Mucosa of rectum (tissue), 2 donors: ENCODE results near the gene DYNC1I2.
"Not testable (repeated sequence)": the region's sequence is repeated elsewhere in the genome, so short reads cannot be mapped to it uniquely, and the experiment has no call there.

Experiments
- H3K27ac ChIP-seq, 2 donors: one replicate each; pipeline ENCODE4 v1.7.0; 2013; ENCODE audit warnings: inconsistent platforms in 2 of 2, low read depth in 2 of 2, low read length in 2 of 2
- H3K27me3 ChIP-seq, 2 donors: one replicate each; pipeline ENCODE4 v1.7.0; 2013; ENCODE audit warnings: low read length in 2 of 2; ENCODE audit not compliant: control insufficient read depth in 2 of 2, insufficient read depth in 2 of 2
- H3K36me3 ChIP-seq, 2 donors: one replicate each; pipeline ENCODE4 v1.7.0; 2013; ENCODE audit warnings: low read length in 2 of 2; ENCODE audit not compliant: control insufficient read depth in 2 of 2, insufficient read depth in 2 of 2
- H3K4me1 ChIP-seq, 2 donors: one replicate each; pipeline ENCODE4 v1.7.0; 2013; ENCODE audit warnings: low read length in 2 of 2, mild to moderate bottlenecking in 1 of 2; ENCODE audit not compliant: control insufficient read depth in 2 of 2, insufficient read depth in 2 of 2
- H3K4me3 ChIP-seq, 2 donors: one replicate each; pipeline ENCODE4 v1.7.0; 2013; ENCODE audit warnings: low read length in 2 of 2
- H3K9ac ChIP-seq, 2 donors: one replicate each; pipeline ENCODE4 v1.7.0; 2013; ENCODE audit warnings: low read length in 2 of 2, low read depth in 1 of 2, mild to moderate bottlenecking in 1 of 2
- H3K9me3 ChIP-seq, 2 donors: one replicate each; pipeline ENCODE4 v1.7.0; 2013; ENCODE audit warnings: low read length in 2 of 2; ENCODE audit not compliant: control insufficient read depth in 2 of 2
- donor health status: healthy.
- donor health status: Normal muscosa, but diverticular disease.

Gene DYNC1I2

GRCh38 chr2:171741189-171741588, 53.9 kb downstream of the DYNC1I2 start:
- H3K4me3 ChIP-seq: no peak overlapping the region
- H3K27ac ChIP-seq: no peak overlapping the region
- no peaks in the 10 kb centered on the region for H3K4me1 ChIP-seq
- no peaks in the 10 kb centered on the region for H3K9me3 ChIP-seq
- no peaks in the 10 kb centered on the region for H3K27me3 ChIP-seq
- no peak overlapping the region for H3K9ac ChIP-seq
- H3K36me3 ChIP-seq: peaks cover 38 to 44% of the 10 kb centered on the region in 2 donors

GRCh38 chr2:171742760-171743159, 55.5 kb downstream of the DYNC1I2 start:
- no peak overlapping the region for H3K27ac ChIP-seq
- H3K4me3 ChIP-seq: no peak overlapping the region
- no peaks in the 10 kb centered on the region for H3K4me1 ChIP-seq
- H3K9ac ChIP-seq: no peak overlapping the region
- H3K27me3 ChIP-seq: no peaks in the 10 kb centered on the region
- H3K9me3 ChIP-seq: no peaks in the 10 kb centered on the region
- H3K36me3 ChIP-seq: peaks cover 41 to 44% of the 10 kb centered on the region in 2 donors

- no peaks in the 10 kb centered on the region for H3K4me1 ChIP-seq
- no peaks in the 10 kb centered on the region for H3K27me3 ChIP-seq
- H3K9ac ChIP-seq: no peak overlapping the region
- no peak overlapping the region for H3K4me3 ChIP-seq
- H3K9me3 ChIP-seq: no peaks in the 10 kb centered on the region
- peaks cover 39 to 45% of the 10 kb centered on the region in 2 donors for H3K36me3 ChIP-seq
- H3K27ac ChIP-seq: no peak overlapping the region
These were observed 57.9 kb downstream of the DYNC1I2 start for GRCh38 chr2:171745141-171745540.

DNA sequence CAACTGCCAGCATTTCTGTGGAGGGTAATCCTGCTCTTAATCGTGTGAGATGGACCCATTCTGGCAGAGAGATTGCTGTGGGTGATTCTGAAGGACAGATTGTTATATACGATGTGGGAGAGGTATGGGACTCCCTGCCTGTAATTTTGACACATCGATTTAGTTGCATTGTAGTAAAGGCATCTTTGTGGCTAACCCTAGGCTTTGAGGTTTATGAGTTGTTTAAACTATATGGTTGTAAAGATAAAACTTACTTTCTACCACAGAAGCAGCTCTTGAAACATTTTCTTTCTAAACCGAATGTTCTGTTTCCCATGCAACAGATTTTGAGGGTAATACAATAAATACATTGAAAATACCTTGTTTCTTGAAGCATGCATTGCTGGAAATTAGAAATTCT, 58.5 kb downstream of the DYNC1I2 start:
- no peak overlapping the region for H3K27ac ChIP-seq
- H3K4me1 ChIP-seq: no peaks in the 10 kb centered on the region
- no peak overlapping the region for H3K4me3 ChIP-seq
- H3K27me3 ChIP-seq: no peaks in the 10 kb centered on the region
- H3K36me3 ChIP-seq: peaks cover 41 to 47% of the 10 kb centered on the region in 2 donors
- no peak overlapping the region for H3K9ac ChIP-seq
- H3K9me3 ChIP-seq: no peaks in the 10 kb centered on the region

- Histone ChIP-seq H3K27me3 (no peaks in the 10 kb centered on the region), H3K36me3 (peaks cover 41 to 50% of the 10 kb centered on the region in 2 donors), H3K27ac (no peak overlapping the region), H3K4me1 (no peaks in the 10 kb centered on the region), H3K9me3 (no peaks in the 10 kb centered on the region), H3K9ac (no peak overlapping the region), H3K4me3 (no peak overlapping the region)
These were observed 60.1 kb downstream of the DYNC1I2 start for GRCh38 chr2:171747371-171747770.

- H3K27me3 ChIP-seq: no peaks in the 10 kb centered on the region
- no peaks in the 10 kb centered on the region for H3K9me3 ChIP-seq
- no peaks in the 10 kb centered on the region for H3K4me1 ChIP-seq
- no peak overlapping the region for H3K27ac ChIP-seq
- no peak overlapping the region for H3K4me3 ChIP-seq
- peaks cover 15 to 24% of the 10 kb centered on the region in 2 donors for H3K36me3 ChIP-seq
- H3K9ac ChIP-seq: no peak overlapping the region
These were observed 67.1 kb downstream of the DYNC1I2 start for GRCh38 chr2:171754254-171754939.

GRCh38 chr2:171758762-171759161, 71.5 kb downstream of the DYNC1I2 start:
- H3K9ac ChIP-seq: not testable (repeated sequence)
- peaks cover 11% of the 10 kb centered on the region in 2 donors for H3K36me3 ChIP-seq

GRCh38 chr2:171761176-171761575, 73.9 kb downstream of the DYNC1I2 start:
- not testable (repeated sequence) for H3K9ac ChIP-seq, H3K27ac ChIP-seq, H3K9me3 ChIP-seq, H3K27me3 ChIP-seq, H3K4me1 ChIP-seq, H3K4me3 ChIP-seq
- peaks cover 10 to 11% of the 10 kb centered on the region in 2 donors for H3K36me3 ChIP-seq

More at GRCh38 chr2:171758762-171759161, 71.5 kb downstream of the DYNC1I2 start:
- not testable (repeated sequence) for H3K4me3 ChIP-seq, H3K27ac ChIP-seq, H3K9me3 ChIP-seq, H3K4me1 ChIP-seq, H3K27me3 ChIP-seq

- Histone ChIP-seq H3K4me1 (no peaks in the 10 kb centered on the region), H3K27ac (no peak overlapping the region), H3K9me3 (no peaks in the 10 kb centered on the region), H3K9ac (no peak overlapping the region), H3K36me3 (peaks cover 10 to 11% of the 10 kb centered on the region in 2 donors), H3K4me3 (no peak overlapping the region), H3K27me3 (no peaks in the 10 kb centered on the region)
These were observed 75.8 kb downstream of the DYNC1I2 start for GRCh38 chr2:171762879-171763573.

DNA sequence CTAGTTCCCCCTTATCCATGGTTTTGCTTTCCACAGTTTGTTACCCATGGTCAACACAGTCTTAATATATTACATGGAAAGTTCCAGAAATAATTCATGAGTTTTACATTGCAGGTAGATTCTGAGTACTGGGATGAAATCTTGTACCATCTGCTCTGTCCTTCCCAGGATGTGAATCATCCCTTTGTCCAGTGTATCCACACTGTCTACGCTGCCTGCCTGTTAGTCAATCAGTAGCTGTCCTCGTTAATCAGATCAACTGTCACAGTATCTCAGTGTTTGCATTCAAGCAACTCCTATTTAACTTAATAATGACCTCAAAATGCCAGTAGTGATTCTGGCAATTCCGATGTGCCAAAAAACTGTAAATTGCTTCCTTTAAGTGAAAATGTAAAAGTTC, 76.3 kb downstream of the DYNC1I2 start:
- H3K9me3 ChIP-seq: no peaks in the 10 kb centered on the region
- peaks cover 10 to 11% of the 10 kb centered on the region in 2 donors for H3K36me3 ChIP-seq
- no peak overlapping the region for H3K9ac ChIP-seq
- H3K27me3 ChIP-seq: no peaks in the 10 kb centered on the region
- no peak overlapping the region for H3K4me3 ChIP-seq
- H3K27ac ChIP-seq: no peak overlapping the region
- H3K4me1 ChIP-seq: no peaks in the 10 kb centered on the region
